Kasumi-1 (cell line): ENCODE data around the gene ZNF407.

Source experiments
- DNase-seq, 2 experiments: peaks; one replicate each; lab custom pipeline; 2025; lab: John Stamatoyannopoulos, UW

Gene ZNF407

DNA sequence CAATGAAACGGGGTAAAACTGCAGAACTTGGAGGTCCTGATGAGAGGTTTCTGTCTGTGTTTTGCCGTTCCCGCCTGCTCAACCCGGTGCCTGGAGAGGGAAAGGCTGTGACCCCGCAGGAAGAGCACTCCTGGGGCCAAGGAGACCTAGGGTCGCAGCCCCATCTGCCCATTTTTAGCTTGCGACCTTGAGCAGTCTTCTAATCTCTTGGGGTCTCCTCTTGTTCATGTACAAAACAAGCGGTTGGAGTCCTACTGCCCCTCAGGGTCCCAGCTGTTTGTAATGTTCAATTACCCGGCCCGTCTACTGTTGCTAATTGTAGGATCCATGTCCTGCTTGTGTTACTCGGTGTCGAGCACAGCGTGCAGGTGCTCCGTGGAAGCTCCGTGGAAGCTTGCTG is 506.8 kb downstream of the ZNF407 start:
- DNase-seq: no peak

DNA sequence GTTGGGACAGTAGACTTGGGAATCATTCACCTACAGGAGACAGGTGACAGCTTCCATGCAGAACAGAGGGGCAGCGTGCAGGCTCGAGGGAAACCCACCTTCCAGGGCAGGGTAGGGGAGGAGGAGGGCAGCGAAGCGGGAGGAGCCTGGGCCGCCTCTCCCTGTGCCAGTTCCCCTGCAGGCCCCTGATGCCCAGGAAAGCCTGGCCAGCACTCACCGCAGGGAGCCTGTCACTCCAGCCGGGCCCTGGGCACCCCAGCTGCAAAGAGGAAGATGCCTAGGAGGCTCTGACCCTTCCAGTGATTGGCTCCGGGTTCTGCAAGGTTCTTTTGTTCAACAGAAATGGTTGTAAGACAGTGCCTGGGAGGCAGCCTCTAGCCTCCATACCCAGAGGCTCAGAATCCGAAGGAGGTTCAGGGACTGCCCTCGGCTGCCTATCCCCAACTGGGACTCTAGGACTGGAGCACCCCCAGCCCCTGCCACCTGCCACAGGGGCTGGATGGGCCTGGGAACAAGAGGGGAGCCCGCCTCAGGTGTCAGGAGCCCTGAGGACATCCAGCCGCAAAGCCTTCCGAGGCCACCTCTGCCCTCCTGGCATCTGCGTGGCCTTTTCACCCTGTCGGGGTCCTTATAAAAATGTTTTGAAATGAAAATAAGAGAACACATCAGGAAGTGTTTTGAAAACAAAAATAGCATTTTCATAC is 508.0 kb downstream of the ZNF407 start:
- no peak for DNase-seq

- no peak for DNase-seq
Observed at GRCh38 chr18:75106746-75107145, 509.1 kb downstream of the ZNF407 start.

DNA sequence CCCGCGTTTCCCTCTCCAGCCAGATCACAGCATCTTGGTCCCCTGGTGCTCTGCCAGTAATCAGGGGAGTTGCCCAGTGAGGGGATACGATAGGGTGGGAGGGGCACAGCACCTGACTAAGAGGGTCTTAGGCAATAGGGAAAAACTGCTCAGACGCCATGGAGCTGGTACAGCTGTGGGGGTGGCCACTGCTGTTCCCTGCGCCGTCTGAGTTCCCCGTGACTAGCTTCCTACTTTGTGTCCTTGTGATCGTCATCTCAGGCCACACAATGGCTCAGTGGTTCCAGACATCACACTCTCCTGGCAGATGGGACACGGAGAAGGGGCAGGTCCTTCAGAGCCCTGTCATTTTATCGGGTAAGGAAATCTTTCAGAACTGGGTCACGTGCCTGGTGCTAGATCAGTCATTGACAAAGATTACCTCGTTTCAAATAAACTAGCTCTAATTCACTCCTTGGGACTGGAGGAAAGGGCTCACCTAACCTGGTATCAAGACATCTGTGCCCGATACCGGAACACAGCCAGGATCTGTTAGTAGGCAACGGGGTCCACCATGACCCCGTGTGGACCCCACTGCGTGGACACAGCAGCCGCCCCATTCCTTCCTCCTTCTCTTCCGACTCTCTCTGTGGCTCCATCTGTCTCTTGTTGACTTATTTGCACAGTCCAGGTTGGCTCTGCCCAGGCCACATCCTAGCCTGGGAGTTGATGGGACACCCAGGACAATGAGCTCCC is 509.7 kb downstream of the ZNF407 start:
- DNase-seq: no peak

DNA sequence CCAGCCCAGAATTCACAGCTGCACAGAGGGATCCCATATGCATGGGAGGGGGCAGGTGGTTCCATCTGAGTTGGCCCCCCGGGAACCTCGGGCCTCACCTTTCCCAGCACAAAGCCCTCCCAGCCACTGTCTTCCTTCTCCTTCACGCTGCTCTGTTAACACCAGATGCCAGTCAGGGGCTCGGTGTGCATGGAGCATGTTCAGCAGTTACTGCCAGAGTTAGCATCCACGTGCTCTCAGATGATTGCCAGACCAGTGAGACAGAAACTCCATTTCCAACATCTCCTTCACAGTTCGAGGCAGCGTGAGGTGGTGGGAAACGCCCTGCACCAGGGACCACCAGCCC is 510.2 kb downstream of the ZNF407 start:
- no peak for DNase-seq

DNA sequence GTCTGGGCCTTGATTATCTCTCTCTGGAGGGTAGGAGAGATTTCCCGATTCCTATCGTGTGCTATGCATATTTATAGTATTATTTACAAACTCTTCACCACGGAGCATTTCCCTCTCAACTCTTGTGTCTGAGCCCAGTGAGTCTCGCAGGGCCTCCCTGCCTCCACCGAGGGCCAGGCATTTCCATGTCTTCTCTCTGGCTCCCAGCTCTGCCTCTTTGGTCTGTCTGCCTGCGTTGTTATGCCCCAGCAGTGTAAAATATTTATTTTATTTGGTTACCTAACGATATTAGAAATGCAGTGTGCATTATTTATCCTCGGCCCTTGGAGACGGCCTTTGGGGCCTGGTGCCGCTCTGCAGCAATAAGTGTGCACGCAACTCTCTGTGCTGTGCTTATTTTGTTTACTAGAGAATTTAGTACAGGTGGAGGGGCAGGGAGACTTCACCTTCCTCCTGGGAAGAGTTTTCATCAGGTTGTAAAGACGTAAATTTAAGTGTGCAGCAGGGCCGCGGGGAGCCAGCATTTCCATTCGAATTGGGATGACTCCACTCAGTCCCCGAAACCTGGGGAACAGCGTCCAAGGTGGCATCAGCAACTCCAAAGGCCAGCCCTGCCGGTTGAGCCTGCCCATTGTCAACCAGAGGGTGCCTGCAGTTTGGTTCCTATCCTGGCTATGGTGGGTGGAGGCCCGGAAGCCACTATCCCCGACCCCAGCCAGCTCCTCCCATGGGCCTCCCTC is 511.1 kb downstream of the ZNF407 start:
- no peak for DNase-seq

DNA sequence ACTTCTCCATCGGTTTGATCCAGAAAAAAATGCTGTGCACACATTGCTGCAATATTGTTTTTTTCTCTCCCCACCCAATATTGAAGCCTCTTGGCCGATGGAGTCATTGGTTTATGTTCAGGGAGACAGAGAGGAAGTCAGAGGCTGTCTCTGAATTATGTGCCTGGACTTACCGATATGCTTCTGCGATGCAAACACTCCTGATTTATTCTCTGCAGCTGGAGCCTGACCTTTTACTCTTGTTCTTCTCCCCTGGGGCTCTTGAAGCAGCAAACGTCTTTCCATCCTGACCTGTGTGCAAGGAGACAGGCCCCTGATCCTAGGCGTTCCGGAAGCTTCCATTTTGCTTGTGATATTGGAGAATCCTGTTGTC is 511.6 kb downstream of the ZNF407 start:
- no peak for DNase-seq

- no peak for DNase-seq
Observed at GRCh38 chr18:75109819-75110218, 512.1 kb downstream of the ZNF407 start.

- DNase-seq: no peak
Observed at GRCh38 chr18:75110311-75110710, 512.6 kb downstream of the ZNF407 start.

- no peak for DNase-seq
Observed at GRCh38 chr18:75110846-75111415, 513.3 kb downstream of the ZNF407 start.

- no peak for DNase-seq
Observed at GRCh38 chr18:75111760-75112159, 514.1 kb downstream of the ZNF407 start.

- no peak for DNase-seq
Observed at GRCh38 chr18:75112186-75113096, 514.8 kb downstream of the ZNF407 start.

DNA sequence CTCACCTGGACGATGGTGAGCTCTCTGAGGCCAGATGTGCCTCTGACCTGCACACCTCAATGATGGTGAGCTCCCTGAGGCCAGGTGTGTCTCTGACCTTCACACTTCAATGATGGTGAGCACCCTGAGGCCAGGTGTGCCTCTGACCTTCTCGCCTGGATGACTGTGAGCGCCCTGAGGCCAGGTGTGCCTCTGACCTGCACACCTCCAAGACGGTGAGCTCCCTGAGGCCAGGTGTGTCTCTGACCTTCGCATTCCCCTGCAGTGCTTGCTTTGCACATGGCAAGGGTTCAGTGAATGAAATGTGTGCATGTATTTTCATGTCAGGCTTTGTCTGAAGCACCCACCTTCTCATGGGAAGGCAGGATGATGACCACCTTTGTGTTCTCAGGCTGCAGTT is 515.8 kb downstream of the ZNF407 start:
- no peak for DNase-seq

DNA sequence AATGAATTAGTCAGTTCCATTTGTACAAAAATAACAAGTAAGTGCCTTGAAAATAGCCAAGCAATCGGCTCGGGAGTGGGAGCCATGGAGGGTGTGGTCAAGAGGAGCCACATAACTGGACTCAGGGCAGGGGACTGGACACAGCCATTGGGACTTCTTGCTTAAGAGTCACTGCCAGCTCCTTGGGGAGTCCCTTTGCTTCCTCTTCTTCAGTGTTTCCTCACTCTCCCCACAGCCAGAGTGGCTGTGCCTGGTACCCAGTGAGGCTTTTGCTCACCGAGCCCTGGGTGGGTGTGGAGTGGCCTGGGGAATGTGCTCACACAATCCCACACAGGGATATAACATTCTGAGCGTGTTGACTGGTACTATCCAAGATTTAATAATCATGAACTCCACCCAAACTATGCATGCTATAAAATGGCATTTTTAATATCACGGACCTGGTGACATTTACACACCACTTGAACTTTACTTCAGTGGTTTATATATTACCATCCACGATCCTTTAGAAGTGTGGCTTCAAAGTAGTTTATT is 516.6 kb downstream of the ZNF407 start:
- DNase-seq: no peak
